Cardiac muscle cell (in vitro differentiated cells and primary cell): ENCODE measurements around the gene ACOX2. TPM values are rescaled to one million over a fixed set of nuclear protein-coding genes. Genes with fewer than 3 reads are reported as not detected.
"Not testable (repeated sequence)": the region's sequence is repeated elsewhere in the genome, so short reads cannot be mapped to it uniquely, and the experiment has no call there.

ENCODE experiments used
- DNase-seq, 2 donors: peaks; one replicate each; pipeline versions ENCODE4 v3.0.0 to v3.0.0-alpha.2; 2010 to 2017; ENCODE audit warnings: low read depth in 1 of 2, low spot score in 1 of 2
- H3K27ac ChIP-seq: fragments of 200-600 bp; sonication (generic); 2 replicates; pipeline ENCODE4 v1.5.1; 2016
- H3K27me3 ChIP-seq: fragments of 200-600 bp; sonication (generic); 2 replicates; pipeline ENCODE4 v1.6.0; 2016; ENCODE audit warnings: control low read depth
- H3K36me3 ChIP-seq: fragments of 200-600 bp; sonication (generic); 2 replicates; pipeline ENCODE4 v1.5.1; 2016; ENCODE audit warnings: control low read depth
- H3K4me1 ChIP-seq: fragments of 200-600 bp; sonication (generic); 2 replicates; pipeline ENCODE4 v1.8.1; 2017; ENCODE audit warnings: low read depth, mild to moderate bottlenecking, mixed run types
- H3K4me3 ChIP-seq: fragments of 200-600 bp; sonication (generic); 2 replicates; pipeline ENCODE4 v1.5.1; 2016; ENCODE audit warnings: mild to moderate bottlenecking
- H3K9me3 ChIP-seq: fragments of 200-600 bp; sonication (generic); 2 replicates; pipeline ENCODE4 v1.5.1; 2017; ENCODE audit warnings: low read depth, mild to moderate bottlenecking, control low read depth
- polyA plus RNA-seq: library from polyadenylated mRNA; unstranded; fragments of >200 nt; fragmentation: Nextera tagmentation; extraction: Ambion mirVana; gene quantifications from 2 replicates; pipeline ENCODE4 v1.2.1, GENCODE V29; 2016
- total RNA-seq: library from RNA; depleted of rRNA; stranded (reverse); fragments of >200 nt; gene quantifications from 2 replicates; pipeline ENCODE4 v1.2.3, GENCODE V29; 2016
- TF ChIP-seq, protein P1 (sequence below): IDR thresholded peaks from 2 replicates; pipeline ENCODE4 v1.5.1; 2012; ENCODE audit warnings: low read depth, mild to moderate bottlenecking, low read length

Gene ACOX2
- total and polyA plus RNA-seq, 2 experiments from 2014 or later = 18.9 to 42.5 TPM

DNA sequence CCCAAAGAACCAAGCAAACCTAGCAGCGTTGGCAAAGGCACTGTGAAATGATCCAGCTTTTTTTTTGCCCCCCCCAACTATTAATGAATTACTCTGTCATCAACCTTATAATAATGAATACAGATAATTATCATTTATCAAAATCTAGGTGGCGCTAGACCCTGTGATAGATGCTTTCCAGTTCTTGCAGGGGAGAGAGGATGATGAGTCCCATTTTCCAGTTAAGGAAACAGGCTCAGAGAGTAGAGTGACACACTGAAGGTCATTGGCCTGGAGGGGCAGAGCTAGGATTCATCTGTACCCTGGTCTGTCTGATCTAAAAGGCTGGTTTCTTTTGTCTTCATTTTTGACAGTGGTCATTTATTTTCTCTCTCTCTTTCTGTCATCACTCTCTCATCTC, 5.0 kb downstream of the ACOX2 start:
- H3K9me3 ChIP-seq = no peaks in the 10 kb centered on the region
- H3K4me3 ChIP-seq = no peak overlapping the region
- peaks cover 16% of the 10 kb centered on the region for H3K4me1 ChIP-seq
- no peak overlapping the region for H3K27ac ChIP-seq
- H3K27me3 ChIP-seq = no peaks in the 10 kb centered on the region
- DNase-seq = no peak
- no peaks in the 10 kb centered on the region for H3K36me3 ChIP-seq
- TF ChIP-seq, protein P1, sequence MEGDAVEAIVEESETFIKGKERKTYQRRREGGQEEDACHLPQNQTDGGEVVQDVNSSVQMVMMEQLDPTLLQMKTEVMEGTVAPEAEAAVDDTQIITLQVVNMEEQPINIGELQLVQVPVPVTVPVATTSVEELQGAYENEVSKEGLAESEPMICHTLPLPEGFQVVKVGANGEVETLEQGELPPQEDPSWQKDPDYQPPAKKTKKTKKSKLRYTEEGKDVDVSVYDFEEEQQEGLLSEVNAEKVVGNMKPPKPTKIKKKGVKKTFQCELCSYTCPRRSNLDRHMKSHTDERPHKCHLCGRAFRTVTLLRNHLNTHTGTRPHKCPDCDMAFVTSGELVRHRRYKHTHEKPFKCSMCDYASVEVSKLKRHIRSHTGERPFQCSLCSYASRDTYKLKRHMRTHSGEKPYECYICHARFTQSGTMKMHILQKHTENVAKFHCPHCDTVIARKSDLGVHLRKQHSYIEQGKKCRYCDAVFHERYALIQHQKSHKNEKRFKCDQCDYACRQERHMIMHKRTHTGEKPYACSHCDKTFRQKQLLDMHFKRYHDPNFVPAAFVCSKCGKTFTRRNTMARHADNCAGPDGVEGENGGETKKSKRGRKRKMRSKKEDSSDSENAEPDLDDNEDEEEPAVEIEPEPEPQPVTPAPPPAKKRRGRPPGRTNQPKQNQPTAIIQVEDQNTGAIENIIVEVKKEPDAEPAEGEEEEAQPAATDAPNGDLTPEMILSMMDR = no peak

DNA sequence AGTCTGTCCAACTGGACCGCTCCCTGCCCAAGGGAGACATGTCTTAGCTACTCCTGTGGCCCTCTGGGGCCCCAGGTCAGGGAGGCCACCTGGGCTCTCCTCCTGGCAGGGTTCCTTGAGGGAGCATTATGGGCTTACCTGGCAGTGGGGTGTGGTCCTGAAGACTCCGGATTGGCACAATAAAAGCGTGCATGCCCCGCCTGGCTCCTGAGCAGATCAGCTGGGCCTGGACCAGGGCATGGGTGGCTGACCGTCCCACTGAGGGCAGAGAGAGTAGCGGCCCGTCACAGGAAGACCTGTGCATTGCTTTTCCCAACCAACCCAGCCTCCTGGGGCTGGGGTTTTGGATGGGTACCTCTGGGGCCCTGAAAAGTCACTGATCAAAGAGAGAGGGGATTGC, 5.4 kb downstream of the ACOX2 start:
- no peak overlapping the region for H3K4me3 ChIP-seq
- H3K27ac ChIP-seq = no peak overlapping the region
- H3K36me3 ChIP-seq = no peaks in the 10 kb centered on the region
- no peak for DNase-seq
- peaks cover 12% of the 10 kb centered on the region for H3K4me1 ChIP-seq
- H3K9me3 ChIP-seq = no peaks in the 10 kb centered on the region
- TF ChIP-seq, protein P1 = no peak
- no peaks in the 10 kb centered on the region for H3K27me3 ChIP-seq

DNA sequence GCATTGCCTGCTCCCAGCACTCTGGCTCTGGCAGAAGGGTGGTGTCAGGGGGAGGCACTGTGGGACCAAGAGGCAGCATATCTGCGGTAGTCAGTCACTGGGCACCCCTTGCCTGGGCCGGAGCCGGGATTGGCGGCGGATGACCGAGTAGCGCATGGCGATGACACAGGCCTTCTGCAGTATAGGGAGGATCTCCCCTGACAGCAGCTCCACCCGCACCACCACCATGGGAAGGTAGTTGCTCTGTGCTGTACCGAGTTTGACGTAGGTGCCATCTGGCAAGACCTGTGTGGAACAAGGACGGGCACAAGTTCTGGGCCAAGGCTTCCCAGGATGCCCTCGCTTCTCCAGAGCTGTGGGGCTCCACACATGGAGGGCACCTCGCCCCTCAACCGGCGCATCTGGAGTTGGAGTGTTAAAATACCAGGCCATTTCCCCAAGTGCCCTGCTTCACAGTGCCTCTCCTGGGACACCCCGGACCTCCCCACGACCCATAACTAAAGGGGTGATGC, 6.6 kb downstream of the ACOX2 start:
- Histone ChIP-seq H3K27ac (no peak overlapping the region), H3K36me3 (no peaks in the 10 kb centered on the region), H3K4me1 (peaks cover under 1% of the 10 kb centered on the region), H3K27me3 (no peaks in the 10 kb centered on the region), H3K9me3 (no peaks in the 10 kb centered on the region), H3K4me3 (no peak overlapping the region)
- DNase-seq = no peak
- TF ChIP-seq, protein P1 = no peak

DNA sequence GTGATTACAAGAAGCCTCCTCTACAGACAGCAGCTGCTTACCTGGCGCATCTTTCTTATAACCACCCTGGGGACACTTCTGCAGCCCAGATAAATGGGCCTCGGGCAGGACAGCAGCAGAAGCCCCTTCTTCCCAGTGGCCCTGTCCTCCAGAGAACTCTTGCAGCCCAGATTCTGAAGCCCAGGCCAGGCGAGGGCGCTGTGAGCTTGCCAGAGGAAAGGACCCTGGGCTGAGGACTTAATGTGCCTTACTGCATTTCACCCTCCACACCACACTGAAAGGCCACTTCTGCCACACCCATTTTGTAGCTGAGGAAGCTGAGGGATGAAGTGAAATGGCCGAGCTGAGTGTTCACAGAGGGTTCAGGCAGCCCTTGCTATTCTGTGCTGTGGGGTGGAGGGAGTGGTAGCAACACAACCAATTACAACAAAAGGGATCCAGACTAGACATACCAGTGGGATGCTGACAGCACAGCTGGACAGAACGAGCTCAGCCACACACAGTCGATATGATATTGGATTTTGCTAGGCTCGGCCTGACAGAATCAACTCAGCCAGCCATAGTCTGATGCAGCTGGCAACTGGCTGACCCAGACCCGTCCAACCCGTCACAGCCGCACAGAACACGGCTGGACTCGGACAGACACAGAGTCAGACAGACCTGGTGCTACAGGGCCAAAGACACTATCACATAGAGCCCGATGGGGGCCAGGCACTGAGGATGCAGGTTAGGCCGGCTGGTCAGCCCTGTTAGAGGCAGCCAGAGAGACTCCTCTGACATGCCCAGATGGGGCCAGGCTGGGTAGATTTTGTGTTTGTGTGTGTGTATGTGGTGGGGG, 7.3 kb downstream of the ACOX2 start:
- Histone ChIP-seq H3K36me3 (no peaks in the 10 kb centered on the region), H3K4me3 (no peak overlapping the region), H3K27ac (no peak overlapping the region), H3K9me3 (no peaks in the 10 kb centered on the region), H3K4me1 (no peaks in the 10 kb centered on the region), H3K27me3 (no peaks in the 10 kb centered on the region)
- TF ChIP-seq, protein P1 = peak; percentile 47
- peak; percentile 38 to 66 for DNase-seq

DNA sequence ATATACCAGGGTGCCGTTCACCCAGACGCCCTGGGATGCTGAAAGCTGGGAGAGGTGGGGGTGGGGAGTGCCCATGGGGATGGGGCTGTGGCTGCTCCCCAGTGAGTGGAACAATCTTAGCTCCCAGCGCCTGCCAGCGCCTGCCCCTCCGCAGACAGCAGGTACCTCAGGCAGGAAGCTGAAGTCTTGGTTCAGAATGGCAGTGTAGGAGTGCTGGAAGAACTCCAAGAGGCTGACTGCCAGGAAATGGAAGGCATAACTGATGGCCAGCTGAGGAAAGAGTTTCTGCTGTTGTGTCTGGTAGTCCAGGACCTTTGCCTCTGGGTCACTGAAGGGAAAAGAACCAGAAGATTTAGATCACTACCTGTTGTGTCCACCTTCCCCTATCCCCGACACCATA, 8.4 kb downstream of the ACOX2 start:
- DNase-seq = peak; percentile 37 to 75
- H3K36me3 ChIP-seq = no peaks in the 10 kb centered on the region
- TF ChIP-seq, protein P1 = no peak
- no peak overlapping the region for H3K4me3 ChIP-seq
- no peak overlapping the region for H3K27ac ChIP-seq
- no peaks in the 10 kb centered on the region for H3K27me3 ChIP-seq
- H3K9me3 ChIP-seq = no peaks in the 10 kb centered on the region
- no peaks in the 10 kb centered on the region for H3K4me1 ChIP-seq

DNA sequence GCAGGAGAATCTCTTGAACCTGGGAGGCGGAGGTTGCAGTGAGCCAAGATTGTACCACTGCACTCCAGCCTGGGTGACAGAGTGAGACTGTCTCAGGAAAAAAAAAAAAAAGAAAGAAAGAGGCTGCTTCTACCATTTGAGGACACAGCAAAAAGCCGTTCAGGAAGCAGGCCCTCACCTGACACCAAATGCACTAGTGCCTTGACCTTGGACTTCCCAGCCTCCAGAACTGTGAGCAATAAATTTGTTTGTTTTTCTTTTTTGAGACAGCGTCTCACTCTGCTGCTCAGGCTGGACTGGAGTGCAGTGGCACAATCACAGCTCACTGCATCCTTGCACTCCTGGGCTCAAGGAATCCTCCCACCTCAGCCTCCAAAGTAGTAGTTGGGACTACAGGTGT, 9.6 kb downstream of the ACOX2 start:
- H3K36me3 ChIP-seq, H3K4me1 ChIP-seq, DNase-seq, H3K27ac ChIP-seq, H3K9me3 ChIP-seq, H3K27me3 ChIP-seq, H3K4me3 ChIP-seq: not testable (repeated sequence)
